CD4-positive, alpha-beta T cell treated with Interleukin-10 for 1 hour (primary cell): ENCODE measurements around the gene KMT5B.
"Not testable (repeated sequence)": the region's sequence is repeated elsewhere in the genome, so short reads cannot be mapped to it uniquely, and the experiment has no call there.

Experiments used
- DNase-seq: peaks from one replicate; pipeline ENCODE4 v3.0.0-alpha.2; 2020

Gene KMT5B

DNA sequence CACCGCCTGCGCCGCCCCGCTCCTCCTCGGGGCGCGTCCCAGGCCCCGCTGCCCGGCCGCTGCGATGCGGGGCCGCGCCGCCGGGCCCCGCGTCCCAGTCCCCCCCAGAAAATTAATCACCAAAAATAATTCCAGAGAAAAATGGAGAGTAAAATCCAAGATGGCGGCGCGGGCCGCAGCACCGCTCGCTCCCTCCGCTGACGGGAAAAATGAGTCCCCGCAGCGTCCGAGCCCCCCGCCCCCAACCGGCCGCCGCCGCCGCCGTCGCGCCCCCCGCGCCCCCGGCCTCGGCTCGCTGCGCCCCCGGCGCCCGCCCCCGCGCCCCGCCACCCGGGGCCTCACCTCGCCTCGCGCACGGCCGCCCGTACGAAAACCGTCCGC, at the start of gene KMT5B:
Gene KMT5B, minus strand, starts transcription at position 162 of the 381 bp plus-strand sequence. CDS start 23,220 bp downstream, outside the sequence.
- DNase-seq: peak; percentile 71

DNA sequence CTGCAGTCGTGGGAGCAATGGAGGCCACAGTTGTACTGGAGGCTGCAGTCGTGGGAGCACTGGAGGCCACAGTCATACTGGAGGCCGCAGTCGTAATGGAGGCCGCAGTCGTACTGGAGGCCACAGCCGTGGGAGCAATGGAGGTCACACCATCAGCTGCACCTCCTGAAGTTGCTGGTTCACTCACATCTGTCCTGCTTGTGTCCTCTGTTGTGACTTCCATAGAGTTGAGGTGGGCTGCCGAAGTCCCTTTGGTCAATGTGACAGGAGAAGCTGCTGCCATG, 49.4 kb upstream of the KMT5B start:
- DNase-seq: no peak

GRCh38 chr11:68261749-68262543, 48.9 kb upstream of the KMT5B start:
- DNase-seq: no peak

DNA sequence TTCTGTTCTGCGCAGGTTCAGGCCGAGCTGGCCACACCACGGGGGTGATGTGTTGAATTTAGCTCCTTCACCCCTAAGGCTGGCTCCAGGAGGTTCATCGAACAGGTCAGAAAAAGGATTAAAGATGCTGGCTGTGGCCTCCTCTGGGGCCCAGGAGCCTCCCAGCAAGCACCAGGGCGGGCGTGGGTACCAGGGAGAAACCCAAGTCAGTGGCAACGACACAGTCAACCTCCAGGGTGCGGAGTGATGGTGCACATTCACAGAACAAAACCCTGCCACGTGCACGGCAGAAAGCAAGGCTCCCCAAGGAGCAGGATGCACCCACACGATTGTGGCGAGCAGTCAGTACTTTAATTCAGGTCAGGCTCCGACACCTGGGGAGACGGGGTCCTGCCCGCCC, 47.9 kb upstream of the KMT5B start:
- DNase-seq: no peak

DNA sequence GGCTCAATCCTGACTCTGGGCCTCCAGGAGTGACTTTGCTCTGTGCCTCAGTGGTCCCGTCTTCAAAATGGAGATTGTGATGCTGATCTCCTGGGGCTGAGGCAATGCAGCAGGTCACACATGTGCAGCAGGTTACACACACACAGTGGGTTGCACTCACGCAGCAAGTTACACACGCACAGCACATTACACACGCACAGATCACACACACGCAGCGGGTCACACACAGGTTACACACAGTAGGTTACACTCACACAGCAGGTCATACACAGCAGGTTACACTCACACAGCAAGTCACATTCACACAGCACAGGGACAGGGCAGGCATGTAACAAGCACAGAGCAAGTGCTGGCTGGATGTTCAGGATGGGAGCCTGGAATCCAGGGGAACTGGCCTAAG, 47.4 kb upstream of the KMT5B start:
- no peak for DNase-seq

DNA sequence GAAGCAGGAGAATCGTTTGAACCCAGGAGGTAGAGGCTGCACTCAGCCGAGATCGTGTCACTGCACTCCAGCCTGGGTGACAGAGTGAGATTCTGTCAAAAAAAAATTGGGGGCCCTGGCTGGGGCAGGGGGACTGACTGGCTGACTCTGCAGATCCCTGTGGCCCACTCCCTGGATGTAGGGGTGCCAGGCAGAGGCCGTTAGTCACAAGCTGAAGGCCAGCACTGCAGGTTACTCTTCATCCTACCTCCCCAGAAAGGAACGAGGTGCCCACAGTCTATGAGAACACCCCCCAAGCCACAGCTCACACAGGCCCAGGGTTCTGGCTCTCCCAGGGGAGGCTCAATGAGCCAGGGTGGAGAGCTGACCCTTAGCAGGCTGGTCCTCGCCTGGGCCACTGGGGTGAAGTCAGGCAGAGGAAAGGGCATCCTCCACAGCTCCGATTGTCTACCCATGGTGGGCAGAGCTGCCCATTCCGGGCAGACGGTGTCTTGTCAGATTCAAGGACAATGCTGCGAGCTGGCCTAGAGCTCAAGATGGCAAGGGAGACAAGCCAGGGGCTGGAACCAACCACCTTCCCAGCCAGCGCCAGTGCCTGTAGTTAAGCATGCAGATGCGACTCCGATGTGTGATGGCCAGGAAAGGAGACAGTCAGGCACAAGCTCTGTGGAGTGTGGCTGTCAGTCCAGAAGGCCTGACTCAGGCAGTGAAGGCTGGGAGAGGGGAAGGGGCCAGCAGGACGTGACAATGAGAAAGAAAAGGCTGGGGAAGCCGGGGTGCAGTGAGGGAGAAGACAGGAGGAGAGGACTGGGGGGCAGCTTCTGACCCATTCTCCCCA, 46.2 kb upstream of the KMT5B start:
- no peak for DNase-seq

DNA sequence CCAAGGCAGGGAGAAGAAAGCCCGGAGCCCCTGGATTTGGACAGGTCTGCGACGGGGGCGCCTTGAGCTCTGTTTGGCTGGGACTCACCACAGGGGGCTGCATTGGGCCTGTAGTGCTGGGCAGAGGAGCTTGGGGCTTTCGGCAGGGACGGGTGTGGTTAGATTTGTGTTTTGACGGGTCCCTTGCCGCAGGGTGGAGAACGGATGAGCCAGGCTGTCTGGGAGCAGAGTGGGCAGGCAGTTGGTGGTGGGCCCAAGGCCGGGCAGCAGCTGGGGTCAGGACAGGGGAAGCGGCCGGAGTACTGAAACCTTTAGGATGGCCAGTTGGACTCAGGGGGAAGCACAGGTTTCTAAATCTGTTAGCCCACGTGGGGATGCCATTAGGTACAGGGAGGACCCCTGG, 45.3 kb upstream of the KMT5B start:
- no peak for DNase-seq

GRCh38 chr11:68257477-68258362, 44.6 kb upstream of the KMT5B start:
- DNase-seq: peak; percentile 91

GRCh38 chr11:68256331-68256741, 43.2 kb upstream of the KMT5B start:
- DNase-seq: no peak

- no peak for DNase-seq
Observed at GRCh38 chr11:68255526-68255925, 42.4 kb upstream of the KMT5B start.

GRCh38 chr11:68254421-68254820, 41.3 kb upstream of the KMT5B start:
- DNase-seq: no peak

- no peak for DNase-seq
Observed at GRCh38 chr11:68251765-68252164, 38.7 kb upstream of the KMT5B start.

GRCh38 chr11:68244912-68245311, 31.8 kb upstream of the KMT5B start:
- DNase-seq: not testable (repeated sequence)

GRCh38 chr11:68243847-68244246, 30.8 kb upstream of the KMT5B start:
- DNase-seq: not testable (repeated sequence)

DNA sequence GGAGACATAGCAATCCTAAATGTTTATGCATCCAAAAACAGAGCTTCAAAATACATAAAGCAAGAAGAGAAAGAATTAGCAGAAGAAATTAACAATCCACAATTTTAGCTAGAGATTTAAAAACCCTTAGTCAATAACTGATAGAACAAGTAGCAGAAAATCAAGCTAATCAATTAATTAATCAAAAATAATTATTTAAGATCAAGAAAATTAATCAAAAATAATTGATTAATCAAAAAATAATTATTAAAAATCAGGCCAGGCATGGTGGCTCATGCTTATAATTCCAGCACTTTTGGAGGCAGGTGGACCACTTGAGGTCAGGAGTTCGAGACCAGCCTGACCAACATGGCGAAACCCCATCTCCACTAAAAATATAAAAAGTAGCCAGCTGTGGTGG, 29.5 kb upstream of the KMT5B start:
- DNase-seq: no peak

GRCh38 chr11:68231621-68232020, 18.5 kb upstream of the KMT5B start:
- DNase-seq: no peak

GRCh38 chr11:68229601-68230000, 16.5 kb upstream of the KMT5B start:
- DNase-seq: no peak

DNA sequence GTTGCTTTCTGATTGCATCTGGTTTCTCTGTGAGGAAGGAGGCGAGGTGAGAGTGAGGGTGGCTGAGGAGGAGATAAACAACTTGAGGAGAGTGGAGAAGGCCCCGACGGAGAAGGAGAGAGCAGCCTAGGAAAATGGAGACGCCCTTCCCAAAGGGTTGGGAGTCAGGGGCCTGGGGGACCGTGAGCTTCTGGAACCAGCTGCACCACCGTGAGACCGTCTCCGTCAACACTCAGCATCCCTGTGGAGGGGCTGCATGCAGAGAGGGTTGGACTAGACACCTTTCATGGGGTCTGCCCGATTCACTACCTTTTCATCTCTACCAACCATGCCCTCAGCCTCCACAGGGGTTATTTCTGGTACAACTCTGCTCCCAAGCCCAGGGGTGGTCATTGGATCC, 13.3 kb upstream of the KMT5B start:
- no peak for DNase-seq

DNA sequence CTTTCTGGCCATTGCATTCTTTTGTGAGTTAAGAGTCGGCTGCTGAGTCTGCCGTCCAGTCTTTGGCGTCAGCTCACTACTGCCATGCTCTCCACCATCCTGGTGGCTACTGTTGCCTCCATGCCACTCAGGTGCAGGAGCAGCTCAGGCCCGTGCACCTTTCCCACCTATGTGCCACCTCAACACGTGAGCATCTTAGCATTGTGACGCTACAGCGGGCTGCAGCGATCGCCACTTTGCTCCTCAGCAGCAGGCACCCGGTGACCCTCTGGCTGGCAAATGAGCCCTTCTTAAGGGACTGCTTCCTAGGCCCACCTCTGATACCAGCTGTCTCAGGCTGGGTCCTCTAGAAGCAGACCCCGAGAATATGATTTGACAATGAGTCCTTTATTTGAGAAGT, 11.5 kb upstream of the KMT5B start:
- DNase-seq: no peak

DNA sequence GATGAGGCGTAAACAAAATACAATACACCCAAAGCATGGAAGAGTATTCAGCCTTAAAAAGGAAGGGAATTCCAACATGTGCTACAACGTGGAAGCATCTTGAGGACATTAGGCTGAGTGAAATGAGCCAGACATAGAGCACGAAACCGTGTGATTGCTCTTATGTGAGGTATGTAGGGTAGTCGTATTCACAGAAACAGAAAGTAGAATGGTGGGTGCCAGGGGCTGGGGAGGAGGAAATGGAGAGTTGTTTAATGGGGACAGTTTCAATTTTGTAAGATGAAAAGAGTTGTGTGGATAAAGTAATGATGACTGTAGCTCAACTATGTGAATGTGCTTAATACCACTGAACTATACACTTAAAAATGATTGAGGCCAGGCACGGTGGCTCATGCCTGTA, 10.2 kb upstream of the KMT5B start:
- DNase-seq: no peak

GRCh38 chr11:68221406-68221805, 8.3 kb upstream of the KMT5B start:
- DNase-seq: no peak

DNA sequence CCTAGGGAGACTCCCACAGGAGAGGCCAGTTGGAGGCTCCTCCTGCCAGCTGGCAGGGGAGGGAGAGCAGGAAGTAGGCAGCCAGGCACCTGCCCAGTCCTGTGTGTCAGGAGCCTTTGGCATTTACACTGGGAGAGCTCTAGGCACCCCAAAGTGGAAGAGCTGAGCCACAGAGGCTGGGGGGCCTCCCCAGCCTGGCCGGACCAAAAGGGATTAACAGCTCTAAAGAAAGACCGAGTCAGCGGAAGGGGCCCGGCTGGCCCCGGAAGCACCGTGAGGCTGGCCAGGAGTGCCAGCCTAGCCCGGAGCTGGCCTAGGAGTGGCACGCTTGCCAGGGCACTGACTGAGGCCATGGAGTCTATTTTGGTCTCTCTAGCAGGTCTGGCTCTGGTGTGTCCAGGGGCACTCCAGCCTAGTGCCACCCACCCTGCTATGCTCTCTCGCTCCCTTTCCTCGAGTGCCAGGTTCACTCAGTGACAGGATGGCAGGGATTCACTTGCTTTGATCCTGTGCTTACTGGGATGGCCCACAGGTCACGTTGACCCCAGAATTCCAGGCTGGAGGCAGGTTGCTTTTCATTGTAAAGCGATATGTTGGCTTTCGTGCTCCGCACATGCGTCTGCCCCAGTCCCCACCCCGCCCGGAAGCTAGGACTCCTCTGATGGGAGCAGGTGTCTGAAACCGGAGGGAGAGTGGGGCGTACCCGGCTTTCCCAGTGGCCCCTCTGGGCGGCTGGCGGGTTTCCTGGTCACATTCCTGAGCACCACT, 3.3 kb upstream of the KMT5B start:
- DNase-seq: no peak
